ENCODE results near the gene CALML3.

DNA sequence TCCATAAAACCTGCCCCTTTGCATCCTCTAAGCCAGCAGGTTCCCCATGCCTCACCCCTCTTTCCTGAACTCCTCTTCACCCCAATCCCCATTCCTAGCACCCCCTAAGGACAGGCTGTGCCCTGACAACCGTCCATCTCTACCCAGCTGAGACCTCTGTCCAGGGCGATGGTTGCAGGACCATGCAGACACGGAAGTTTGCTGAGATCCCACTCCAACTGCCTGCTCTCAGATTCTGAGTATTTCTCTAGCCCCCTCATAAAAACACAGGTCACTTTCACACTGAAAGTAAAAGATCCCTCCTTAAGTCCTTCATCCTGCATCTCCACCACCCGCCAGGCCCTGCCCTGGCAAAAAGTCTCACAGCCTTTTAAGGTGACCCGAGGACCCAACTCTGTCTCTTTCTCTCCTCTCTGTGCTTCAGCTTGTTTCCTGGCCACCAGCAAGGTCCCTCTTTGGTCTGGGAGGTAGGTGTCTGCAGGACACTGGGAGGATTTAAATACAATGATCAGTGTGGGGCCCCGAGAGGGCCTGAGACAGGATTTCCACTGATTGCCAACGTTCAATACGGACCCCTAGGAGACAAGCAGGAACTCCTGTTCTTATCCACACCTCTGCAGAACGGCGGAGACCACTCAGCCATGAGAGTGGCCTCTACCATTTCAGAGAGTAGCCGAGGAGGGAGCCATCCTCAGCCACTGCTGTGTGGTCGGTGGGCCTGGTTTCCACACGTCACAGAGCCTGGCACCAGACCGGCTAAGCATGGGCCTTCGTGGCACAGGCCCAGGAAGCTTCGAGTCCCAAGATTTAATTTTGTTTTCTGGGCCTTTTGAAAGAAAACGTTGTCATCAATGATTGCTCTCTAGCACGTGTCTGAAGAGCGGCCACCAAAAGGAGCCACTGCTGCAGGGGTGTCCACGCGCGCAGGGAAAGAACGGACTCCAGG is 27.9 kb downstream of the CALML3 start:
- TF ChIP-seq CTCF (IDR thresholded peaks at IDR 0.05), result no peak
- TF ChIP-seq EZH2 (IDR thresholded peaks at IDR 0.05; ENCODE audit: borderline replicate concordance, insufficient read depth, low read depth, low read length, poor library complexity, severe bottlenecking), result no peak

Measured in B cell (primary cell).